Gastroesophageal sphincter (tissue), 3 donors: Measurements from ENCODE around the gene SLC25A41.

ENCODE experiments used
- CTCF ChIP-seq, 4 experiments: fragments of 200-600 bp in 2 of 4; fragments of 450-650 bp in 2 of 4; sonication (generic) in 1 of 4; IDR thresholded peaks; one replicate each; pipeline ENCODE4 v1.5.1; 2017 to 2019; ENCODE audit warnings: antibody characterized with exemption in 4 of 4, mild to moderate bottlenecking in 2 of 4, moderate library complexity in 2 of 4
- EP300 ChIP-seq: sonication (generic); formaldehyde crosslinking; IDR thresholded peaks from one replicate; pipeline ENCODE4 v1.6.1; 2017; ENCODE audit warnings: antibody characterized with exemption, mild to moderate bottlenecking
- POLR2A ChIP-seq, 2 donors: fragments of 450-650 bp; IDR thresholded peaks; one replicate each; pipeline ENCODE4 v1.6.1; 2017; ENCODE audit warnings: antibody characterized with exemption in 2 of 2, mild to moderate bottlenecking in 2 of 2, moderate library complexity in 1 of 2

GRCh38 chr19:6412061-6412446 lies 21.5 kb downstream of the SLC25A41 start:
- TF ChIP-seq CTCF (IDR thresholded peaks at IDR 0.05): no peak
- no peak for TF ChIP-seq POLR2A (IDR thresholded peaks at IDR 0.05)
- no peak for TF ChIP-seq EP300
